Fibroblast of lung (primary cell): ENCODE results near the gene JMJD1C. TPM values are rescaled to one million over a fixed set of nuclear protein-coding genes. Genes with fewer than 3 reads are reported as not detected.
A peak's percentile ranks its signal among the peaks of the same experiment; 100 is the strongest.

Source experiments
- DNase-seq, 2 donors: peaks; one replicate each; pipeline versions ENCODE4 v3.0.0 to v3.0.0-alpha.2; 2010; ENCODE audit warnings: low read depth in 2 of 2
- H2AFZ ChIP-seq: 2 replicates; pipeline ENCODE4 v1.5.1; 2012; ENCODE audit warnings: low read length, control low read depth, inconsistent platforms
- H3K27ac ChIP-seq: 2 replicates; pipeline ENCODE4 v1.5.1; 2011; ENCODE audit warnings: low read length, control low read depth; ENCODE audit not compliant: insufficient read depth
- H3K27me3 ChIP-seq: 2 replicates; pipeline ENCODE4 v1.5.1; 2011; ENCODE audit warnings: mild to moderate bottlenecking, low read length; ENCODE audit not compliant: control insufficient read depth, insufficient read depth
- H3K36me3 ChIP-seq: 2 replicates; pipeline ENCODE4 v1.5.1; 2011; ENCODE audit warnings: low read length; ENCODE audit not compliant: control insufficient read depth, insufficient read depth
- H3K4me1 ChIP-seq: 2 replicates; pipeline ENCODE4 v1.5.1; 2011; ENCODE audit warnings: low read length; ENCODE audit not compliant: control insufficient read depth, insufficient read depth; ENCODE audit errors: extremely low read depth
- H3K4me2 ChIP-seq: 2 replicates; pipeline ENCODE4 v1.5.1; 2011; ENCODE audit warnings: low read length, control low read depth; ENCODE audit not compliant: insufficient read depth; ENCODE audit errors: extremely low read depth
- H3K4me3 ChIP-seq, 4 experiments: fragments of 200-600 bp in 1 of 4; sonication (generic) in 1 of 4; replicated peaks in 1 of 4; 2 replicates each; pipeline ENCODE4 v1.5.1; 2011 to 2016; ENCODE audit warnings: low read length in 4 of 4, low read depth in 3 of 4, mild to moderate bottlenecking in 3 of 4, control low read depth in 2 of 4, inconsistent platforms in 1 of 4, mixed read lengths in 1 of 4; ENCODE audit not compliant: insufficient read depth in 1 of 4; ENCODE audit errors: control extremely low read depth in 1 of 4
- H3K79me2 ChIP-seq: 2 replicates; pipeline ENCODE4 v1.5.1; 2012; ENCODE audit warnings: mild to moderate bottlenecking, low read length, inconsistent platforms; ENCODE audit not compliant: control insufficient read depth, insufficient read depth
- H3K9ac ChIP-seq: 2 replicates; pipeline ENCODE4 v1.5.1; 2011; ENCODE audit warnings: mild to moderate bottlenecking, low read length, control low read depth; ENCODE audit not compliant: insufficient read depth
- H3K9me3 ChIP-seq: 2 replicates; pipeline ENCODE4 v1.5.1; 2012; ENCODE audit warnings: low read depth, low read length; ENCODE audit not compliant: control insufficient read depth, insufficient read depth
- H4K20me1 ChIP-seq: 2 replicates; pipeline ENCODE4 v1.5.1; 2011; ENCODE audit warnings: low read length; ENCODE audit not compliant: control insufficient read depth, insufficient read depth; ENCODE audit errors: extremely low read depth
- CTCF ChIP-seq, 2 donors: IDR thresholded peaks in 1 of 2; conservative IDR thresholded peaks in 1 of 2; 1 replicate in 1 of 2; 2 replicates in 1 of 2; pipeline ENCODE4 v1.5.1; 2011 to 2012; ENCODE audit warnings: low read length in 2 of 2, control low read depth in 1 of 2, inconsistent platforms in 1 of 2, low read depth in 1 of 2, mild to moderate bottlenecking in 1 of 2
- EZH2 ChIP-seq: IDR thresholded peaks from 2 replicates; pipeline ENCODE4 v1.5.1; 2012; ENCODE audit warnings: low read length, control low read depth, mild to moderate bottlenecking; ENCODE audit errors: missing control alignments
- polyA plus RNA-seq, 2 donors: library from polyadenylated mRNA; depleted of rRNA in 1 of 2; stranded (reverse) in 1 of 2; unstranded in 1 of 2; fragments of >200 nt; gene quantifications; 2 replicates each; pipeline ENCODE4 v1.2.1, GENCODE V29; 2011 to 2012; ENCODE audit warnings: missing spikeins in 1 of 2
- total RNA-seq: library from RNA; depleted of rRNA; stranded (reverse); fragments of >200 nt; gene quantifications from 2 replicates; pipeline ENCODE4 v1.2.1, GENCODE V29; 2014

JMJD1C gene
- total and polyA plus RNA-seq, 2 donors (not counting 1 experiment from before 2014, with no cell fraction given): 39.9 to 67.0 TPM

- Histone ChIP-seq H3K9me3 (no peaks in the 10 kb centered on the region), H3K4me3 (no peak overlapping the region), H3K9ac (no peak overlapping the region), H3K79me2 (peaks cover 47% of the 10 kb centered on the region), H3K36me3 (no peaks in the 10 kb centered on the region), H3K27ac (no peak overlapping the region), H3K4me1 (no peaks in the 10 kb centered on the region), H4K20me1 (no peaks in the 10 kb centered on the region), H3K27me3 (no peaks in the 10 kb centered on the region), H3K4me2 (no peak overlapping the region), H2AFZ (no peak overlapping the region)
- TF ChIP-seq CTCF (conservative IDR thresholded peaks at IDR 0.05 in 1 of 2, IDR thresholded peaks at IDR 0.05 in 1 of 2; ENCODE audit: low read depth in 1 of 2, low read length in 2 of 2) (no peak), EZH2 (no peak)
- DNase-seq: no peak
Observed at GRCh38 chr10:63228237-63228636, 237.5 kb downstream of the JMJD1C start.

GRCh38 chr10:63227207-63227895 lies 238.4 kb downstream of the JMJD1C start:
- H3K9ac ChIP-seq: no peak overlapping the region
- peak overlapping the region; percentile 11 for H3K4me2 ChIP-seq
- DNase-seq: peak in 1 of 2 donors; percentile 53
- peaks cover 42% of the 10 kb centered on the region for H3K79me2 ChIP-seq
- no peak overlapping the region for H3K27ac ChIP-seq
- H3K4me1 ChIP-seq: no peaks in the 10 kb centered on the region
- H3K27me3 ChIP-seq: no peaks in the 10 kb centered on the region
- no peaks in the 10 kb centered on the region for H3K9me3 ChIP-seq
- H4K20me1 ChIP-seq: no peaks in the 10 kb centered on the region
- no peak overlapping the region for H2AFZ ChIP-seq
- TF ChIP-seq EZH2 (no peak), CTCF (conservative IDR thresholded peaks at IDR 0.05 in 1 of 2, IDR thresholded peaks at IDR 0.05 in 1 of 2; ENCODE audit: low read depth in 1 of 2, low read length in 2 of 2) (no peak)
- H3K4me3 ChIP-seq: no peak overlapping the region
- no peaks in the 10 kb centered on the region for H3K36me3 ChIP-seq

- Histone ChIP-seq H3K36me3 (no peaks in the 10 kb centered on the region), H3K9ac (no peak overlapping the region), H3K4me3 (no peak overlapping the region), H3K27me3 (no peaks in the 10 kb centered on the region), H3K4me2 (no peak overlapping the region), H3K4me1 (no peaks in the 10 kb centered on the region), H3K27ac (no peak overlapping the region), H3K79me2 (peaks cover 42% of the 10 kb centered on the region), H3K9me3 (no peaks in the 10 kb centered on the region), H2AFZ (no peak overlapping the region), H4K20me1 (no peaks in the 10 kb centered on the region)
- no peak for DNase-seq
- TF ChIP-seq CTCF (conservative IDR thresholded peaks at IDR 0.05 in 1 of 2, IDR thresholded peaks at IDR 0.05 in 1 of 2; ENCODE audit: low read depth in 1 of 2, low read length in 2 of 2) (no peak), EZH2 (no peak)
Observed at GRCh38 chr10:63224241-63224640, 241.5 kb downstream of the JMJD1C start.
